DMS153 treated with DMSO at 0.1 percent for 48 hours (cell line): Measurements from ENCODE around the gene VCAM1.
"Not testable (repeated sequence)": the region's sequence is repeated elsewhere in the genome, so short reads cannot be mapped to it uniquely, and the experiment has no call there.

Source experiments
- DNase-seq: peaks from one replicate; lab custom pipeline; 2025; ENCODE audit not compliant: unreplicated experiment; lab: John Stamatoyannopoulos, UW

VCAM1 gene

GRCh38 chr1:100773444-100773843 lies 53.9 kb downstream of the VCAM1 start:
- DNase-seq: no peak

GRCh38 chr1:100774370-100774769 lies 54.8 kb downstream of the VCAM1 start:
- DNase-seq: no peak

- DNase-seq: no peak
Observed at GRCh38 chr1:100775483-100775882, 55.9 kb downstream of the VCAM1 start.

DNA sequence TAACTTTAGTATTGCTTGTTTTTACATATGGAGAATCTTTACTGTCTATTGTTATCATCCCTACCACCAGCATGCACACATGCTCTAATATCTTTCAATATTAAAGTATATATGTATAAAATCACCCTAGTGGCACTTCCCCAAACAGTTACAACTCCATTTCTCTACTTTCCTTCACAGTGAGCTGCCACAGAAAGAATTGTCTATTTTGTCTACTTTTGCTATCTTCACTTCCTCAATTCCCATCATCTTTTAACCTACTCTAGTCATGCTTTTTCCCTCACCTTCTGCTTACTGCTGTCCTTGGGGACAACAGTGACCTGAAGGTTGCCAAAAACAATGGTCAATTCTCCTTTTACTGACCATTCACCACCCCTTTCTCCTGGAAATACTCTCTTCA lies 59.2 kb downstream of the VCAM1 start:
- no peak for DNase-seq

- DNase-seq: no peak
Observed at GRCh38 chr1:100780814-100781213, 61.3 kb downstream of the VCAM1 start.

DNA sequence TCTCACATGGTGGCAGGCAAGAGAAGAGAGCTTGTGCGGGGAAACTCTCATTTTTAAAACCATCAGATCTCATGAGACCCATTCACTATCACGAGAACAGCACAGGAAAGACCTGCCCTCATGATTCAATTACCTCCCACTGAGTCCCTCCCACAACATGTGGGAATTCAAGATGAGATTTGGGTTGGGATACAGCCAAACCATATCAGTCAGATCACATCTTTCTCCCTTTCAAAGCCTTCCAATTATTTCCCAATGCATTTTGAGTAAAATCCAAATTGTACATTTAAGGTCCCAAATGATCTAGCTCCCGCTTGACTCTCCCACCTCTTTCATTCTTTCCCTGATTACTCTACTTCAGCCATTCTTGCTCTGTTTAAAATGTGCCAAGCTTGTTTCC lies 62.2 kb downstream of the VCAM1 start:
- DNase-seq: not testable (repeated sequence)

GRCh38 chr1:100782473-100783039 lies 63.0 kb downstream of the VCAM1 start:
- no peak for DNase-seq

GRCh38 chr1:100785470-100786052 lies 66.0 kb downstream of the VCAM1 start:
- DNase-seq: no peak

- DNase-seq: no peak
Observed at GRCh38 chr1:100786870-100787269, 67.3 kb downstream of the VCAM1 start.
